ENCODE data around the gene PGAP2.

Gene PGAP2

GRCh38 chr11:3822312-3822711, 14.0 kb downstream of the PGAP2 start:
- Histone ChIP-seq H3K27ac (ENCODE audit: extremely low read depth, low read depth, low read length) (no peak overlapping the region), H3K36me3 (ENCODE audit: control insufficient read depth in 2 of 2, insufficient read depth in 1 of 2, low read length in 2 of 2) (peaks cover 0 to 34% of the 10 kb centered on the region in 2 experiments; a peak in 1 of 3 replicates), H3K9me3 (ENCODE audit: control insufficient read depth, insufficient read depth, low read depth, low read length) (no peaks in the 10 kb centered on the region), H3K4me3 (ENCODE audit: low read depth, low read length) (no peak overlapping the region), H3K4me1 (ENCODE audit: control insufficient read depth, insufficient read depth, low read length) (no peaks in the 10 kb centered on the region)
- CTCF ChIA-PET: interaction anchor here (1.8 kb wide), 1 partner anchor 251 kb away, joined by 8 read pairs; no protein-coding TSS in a partner anchor
- no peak for TF ChIP-seq ZNF610 (tag by site-specific recombination; IDR thresholded peaks at IDR 0.05; ENCODE audit: borderline replicate concordance)
- no peak for TF ChIP-seq ZNF664 (tag by site-specific recombination; IDR thresholded peaks at IDR 0.05)
- no peak for TF ChIP-seq ZNF362 (tag by site-specific recombination; IDR thresholded peaks at IDR 0.05)
- no peak for TF ChIP-seq ZBTB1 (tag by site-specific recombination; IDR thresholded peaks at IDR 0.05)
- no peak for TF ChIP-seq ZNF548 (tag by site-specific recombination; IDR thresholded peaks at IDR 0.05)
- TF ChIP-seq ZNF239 (tag by site-specific recombination; IDR thresholded peaks at IDR 0.05): no peak
- TF ChIP-seq GLIS2 (tag by site-specific recombination; IDR thresholded peaks at IDR 0.05): no peak
- no peak for TF ChIP-seq EGR2 (tag by site-specific recombination; IDR thresholded peaks at IDR 0.05; ENCODE audit: low read depth)
- TF ChIP-seq ZSCAN16 (tag by site-specific recombination; IDR thresholded peaks at IDR 0.05): no peak
- TF ChIP-seq ZNF704 (tag by site-specific recombination; IDR thresholded peaks at IDR 0.05): no peak
- no peak for TF ChIP-seq ZNF768 (tag by site-specific recombination; IDR thresholded peaks at IDR 0.05)
- no peak for TF ChIP-seq ZNF280D (tag by site-specific recombination; IDR thresholded peaks at IDR 0.05)
- TF ChIP-seq WT1 (tag by site-specific recombination; IDR thresholded peaks at IDR 0.05): no peak
- no peak for TF ChIP-seq TSHZ1 (tag by site-specific recombination; IDR thresholded peaks at IDR 0.05; ENCODE audit: borderline replicate concordance)
- TF ChIP-seq ZFP37 (tag by site-specific recombination; IDR thresholded peaks at IDR 0.05): no peak
- no peak for TF ChIP-seq ZNF112 (tag by site-specific recombination; IDR thresholded peaks at IDR 0.05)
- TF ChIP-seq ZNF776 (tag by site-specific recombination; IDR thresholded peaks at IDR 0.05; ENCODE audit: borderline replicate concordance): no peak
- POLR2A ChIA-PET: interaction anchor here (1.6 kb wide), 1 partner anchor 19 kb away, joined by 6 read pairs; the partner anchor contains the start of gene RHOG
